Suprapubic skin (tissue), 4 donors: Measurements from ENCODE around the gene COL18A1. TPM values are rescaled to one million over a fixed set of nuclear protein-coding genes. Genes with fewer than 3 reads are reported as not detected.

Experiments
- DNase-seq, 2 donors: peaks; one replicate each; pipeline ENCODE4 v3.0.0-alpha.2; 2019; ENCODE audit warnings: low spot score in 2 of 2
- H3K27ac ChIP-seq: fragments of 200-600 bp; sonication (generic); one replicate; pipeline ENCODE4 v1.5.1; 2019
- H3K27me3 ChIP-seq: fragments of 200-600 bp; sonication (generic); one replicate; pipeline ENCODE4 v1.5.1; 2019
- H3K36me3 ChIP-seq: fragments of 200-600 bp; sonication (generic); one replicate; pipeline ENCODE4 v1.5.1; 2019
- H3K4me1 ChIP-seq: fragments of 200-600 bp; sonication (generic); one replicate; pipeline ENCODE4 v1.5.1; 2019
- H3K4me3 ChIP-seq: fragments of 200-600 bp; sonication (generic); one replicate; pipeline ENCODE4 v1.5.1; 2019; ENCODE audit warnings: mild to moderate bottlenecking
- H3K9me3 ChIP-seq: fragments of 200-600 bp; sonication (generic); one replicate; pipeline ENCODE4 v1.5.1; 2019
- EP300 ChIP-seq: sonication (generic); formaldehyde crosslinking; IDR thresholded peaks from one replicate; pipeline ENCODE4 v1.6.1; 2017; ENCODE audit warnings: antibody characterized with exemption
- POLR2A ChIP-seq, 2 donors: fragments of 450-650 bp; IDR thresholded peaks; one replicate each; pipeline ENCODE4 v1.6.1; 2017; ENCODE audit warnings: antibody characterized with exemption in 2 of 2, mild to moderate bottlenecking in 2 of 2, moderate library complexity in 2 of 2
- POLR2AphosphoS5 ChIP-seq, 3 donors: sonication (generic); formaldehyde crosslinking; IDR thresholded peaks; one replicate each; pipeline ENCODE4 v1.6.1; 2017; ENCODE audit warnings: antibody characterized with exemption in 3 of 3
- WGBS: methylation state at CpG from one replicate; pipeline ENCODE4 v1.1.5; 2018; 5-methylcytosine and 5-hydroxymethylcytosine counted together
- total RNA-seq, 4 donors: library from RNA; depleted of rRNA; stranded (reverse); fragments of >200 nt; gene quantifications; one replicate each; pipeline ENCODE4 v1.1.0, GENCODE V29; 2016
- TF ChIP-seq, protein P1 (sequence below), 2 donors: fragments of 200-600 bp in 1 of 2; fragments of 450-650 bp in 1 of 2; sonication (generic) in 1 of 2; IDR thresholded peaks; one replicate each; pipeline ENCODE4 v1.5.1; 2016 to 2019; ENCODE audit warnings: antibody characterized with exemption in 2 of 2, mild to moderate bottlenecking in 1 of 2, moderate library complexity in 1 of 2

COL18A1 gene
- total RNA-seq, 4 donors from 2014 or later, result 71.9 to 157 (median 101) TPM

DNA sequence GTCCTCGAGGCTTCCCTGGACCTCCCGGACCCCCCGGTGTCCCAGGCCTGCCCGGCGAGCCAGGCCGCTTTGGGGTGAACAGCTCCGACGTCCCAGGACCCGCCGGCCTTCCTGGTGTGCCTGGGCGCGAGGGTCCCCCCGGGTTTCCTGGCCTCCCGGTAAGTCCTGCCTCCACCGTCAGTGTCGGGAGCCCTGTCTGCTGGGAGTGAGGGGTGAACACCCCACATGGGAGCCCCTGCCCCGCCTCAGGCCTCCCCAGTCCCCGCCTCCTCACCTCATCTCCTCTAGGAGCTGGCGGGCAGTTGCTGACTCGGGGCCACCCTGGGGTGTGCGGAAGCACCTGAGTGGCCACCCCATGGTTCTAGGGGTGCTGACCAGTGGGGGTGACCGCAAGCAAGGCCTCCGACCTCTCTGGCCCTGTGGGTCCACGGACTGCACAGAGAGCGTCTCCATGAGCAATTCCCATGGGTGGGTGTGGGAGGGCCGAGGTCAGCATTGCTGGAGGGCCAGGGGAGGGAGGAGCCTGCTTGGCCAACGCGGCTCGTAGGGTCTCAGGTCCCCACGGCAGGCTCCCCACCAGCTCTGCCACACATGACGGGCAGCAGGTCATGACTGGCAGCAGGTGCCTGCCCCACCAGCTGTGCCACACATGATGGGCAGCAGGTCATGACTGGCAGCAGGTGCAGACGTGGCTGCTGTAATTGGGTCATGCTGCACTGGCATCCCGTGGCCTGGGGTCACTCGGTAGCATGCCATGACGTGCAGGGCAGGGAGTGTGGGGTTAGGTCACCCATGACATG is 75.9 kb downstream of the COL18A1 start:
- DNase-seq, result no peak
- peaks cover 65% of the 10 kb centered on the region for H3K36me3 ChIP-seq
- H3K4me3 ChIP-seq, result no peak overlapping the region
- TF ChIP-seq POLR2A (IDR thresholded peaks at IDR 0.05), result no peak
- TF ChIP-seq, protein P1, sequence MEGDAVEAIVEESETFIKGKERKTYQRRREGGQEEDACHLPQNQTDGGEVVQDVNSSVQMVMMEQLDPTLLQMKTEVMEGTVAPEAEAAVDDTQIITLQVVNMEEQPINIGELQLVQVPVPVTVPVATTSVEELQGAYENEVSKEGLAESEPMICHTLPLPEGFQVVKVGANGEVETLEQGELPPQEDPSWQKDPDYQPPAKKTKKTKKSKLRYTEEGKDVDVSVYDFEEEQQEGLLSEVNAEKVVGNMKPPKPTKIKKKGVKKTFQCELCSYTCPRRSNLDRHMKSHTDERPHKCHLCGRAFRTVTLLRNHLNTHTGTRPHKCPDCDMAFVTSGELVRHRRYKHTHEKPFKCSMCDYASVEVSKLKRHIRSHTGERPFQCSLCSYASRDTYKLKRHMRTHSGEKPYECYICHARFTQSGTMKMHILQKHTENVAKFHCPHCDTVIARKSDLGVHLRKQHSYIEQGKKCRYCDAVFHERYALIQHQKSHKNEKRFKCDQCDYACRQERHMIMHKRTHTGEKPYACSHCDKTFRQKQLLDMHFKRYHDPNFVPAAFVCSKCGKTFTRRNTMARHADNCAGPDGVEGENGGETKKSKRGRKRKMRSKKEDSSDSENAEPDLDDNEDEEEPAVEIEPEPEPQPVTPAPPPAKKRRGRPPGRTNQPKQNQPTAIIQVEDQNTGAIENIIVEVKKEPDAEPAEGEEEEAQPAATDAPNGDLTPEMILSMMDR (IDR thresholded peaks at IDR 0.05), result no peak
- no peak for TF ChIP-seq EP300
- no peak for TF ChIP-seq POLR2AphosphoS5 (IDR thresholded peaks at IDR 0.05)
- no peaks in the 10 kb centered on the region for H3K27me3 ChIP-seq
- no peak overlapping the region for H3K27ac ChIP-seq
- peaks cover 7% of the 10 kb centered on the region for H3K4me1 ChIP-seq
- 94% methylated on average over 12 of the region's 35 CpGs for WGBS
- H3K9me3 ChIP-seq, result no peaks in the 10 kb centered on the region

DNA sequence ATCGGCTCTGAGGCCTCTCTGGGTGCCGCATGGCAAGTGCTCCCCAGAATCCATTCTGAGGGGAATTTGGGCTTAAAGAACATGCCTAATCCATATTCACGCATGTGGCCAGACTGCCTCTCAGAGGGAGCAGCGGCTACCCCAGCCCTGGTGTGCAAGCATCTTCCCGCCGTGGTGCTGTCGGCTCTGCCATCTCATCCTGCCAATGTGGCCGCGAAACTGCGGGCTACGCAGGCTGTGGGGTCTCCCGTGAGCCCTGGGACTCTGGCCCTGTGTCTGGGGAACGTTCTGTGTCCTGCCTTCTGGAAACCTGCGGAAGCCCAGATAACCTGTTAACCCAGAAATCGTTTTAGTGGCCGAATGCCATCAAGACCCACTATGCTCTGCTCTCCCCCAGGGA is 76.6 kb downstream of the COL18A1 start:
- TF ChIP-seq, protein P1 (IDR thresholded peaks at IDR 0.05), result no peak
- TF ChIP-seq POLR2AphosphoS5 (IDR thresholded peaks at IDR 0.05), result no peak
- no peak for TF ChIP-seq POLR2A (IDR thresholded peaks at IDR 0.05)
- no peak for TF ChIP-seq EP300
- Histone ChIP-seq H3K4me1 (peaks cover 7% of the 10 kb centered on the region), H3K27ac (no peak overlapping the region), H3K4me3 (no peak overlapping the region), H3K9me3 (no peaks in the 10 kb centered on the region), H3K27me3 (no peaks in the 10 kb centered on the region), H3K36me3 (peaks cover 61% of the 10 kb centered on the region)
- WGBS, result no CpG with 5 or more reads among the region's 16 CpGs
- no peak for DNase-seq

DNA sequence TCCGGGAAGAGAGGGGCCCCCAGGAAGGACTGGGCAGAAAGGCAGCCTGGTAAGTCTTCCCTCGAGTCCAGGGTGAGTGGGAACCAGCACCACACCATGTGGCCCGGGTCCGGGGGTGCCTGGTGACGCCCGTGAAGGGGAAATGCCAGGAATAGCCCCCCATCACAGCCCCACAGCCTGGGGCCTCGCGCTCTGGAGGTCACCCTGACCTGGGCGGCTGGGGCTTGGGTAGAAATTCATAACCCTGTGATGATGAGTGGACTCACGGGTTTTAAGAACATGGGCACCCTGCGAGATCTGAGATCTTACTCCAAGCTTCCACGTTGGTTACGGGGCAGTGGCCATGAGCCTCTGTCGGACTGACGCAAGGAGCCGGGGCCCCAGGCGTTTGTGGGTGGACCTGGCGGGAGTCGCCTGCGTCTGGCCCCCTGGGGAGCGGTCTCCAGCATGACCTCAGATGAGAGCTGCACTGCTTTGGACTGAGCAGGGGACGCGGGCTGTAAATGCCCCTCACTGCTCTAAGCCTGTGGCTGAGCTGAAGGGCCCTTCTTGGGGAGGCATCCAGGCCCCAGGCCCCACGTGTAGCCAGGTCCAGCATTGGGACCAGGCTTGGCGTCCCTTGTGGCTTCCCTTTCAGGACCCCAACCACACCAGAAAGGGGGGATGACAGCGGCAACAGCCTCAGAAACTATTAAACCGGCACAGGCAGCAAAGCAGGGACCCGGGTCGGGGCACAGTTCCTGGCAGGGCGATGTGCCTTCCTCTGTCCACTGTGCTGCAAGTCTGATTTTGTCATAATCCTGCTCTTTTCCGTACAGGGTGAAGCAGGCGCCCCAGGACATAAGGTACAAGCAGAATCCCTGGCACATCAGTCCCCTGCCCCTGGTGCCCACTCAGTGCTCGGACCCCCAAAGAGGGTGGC is 77.3 kb downstream of the COL18A1 start:
- Histone ChIP-seq H3K9me3 (no peaks in the 10 kb centered on the region), H3K4me1 (peaks cover 7% of the 10 kb centered on the region), H3K4me3 (no peak overlapping the region), H3K27me3 (no peaks in the 10 kb centered on the region), H3K36me3 (peaks cover 60% of the 10 kb centered on the region), H3K27ac (no peak overlapping the region)
- 92% methylated on average over 12 of the region's 33 CpGs for WGBS
- DNase-seq, result no peak
- TF ChIP-seq POLR2A (IDR thresholded peaks at IDR 0.05), result no peak
- TF ChIP-seq, protein P1 (IDR thresholded peaks at IDR 0.05), result no peak
- no peak for TF ChIP-seq EP300
- no peak for TF ChIP-seq POLR2AphosphoS5 (IDR thresholded peaks at IDR 0.05)

DNA sequence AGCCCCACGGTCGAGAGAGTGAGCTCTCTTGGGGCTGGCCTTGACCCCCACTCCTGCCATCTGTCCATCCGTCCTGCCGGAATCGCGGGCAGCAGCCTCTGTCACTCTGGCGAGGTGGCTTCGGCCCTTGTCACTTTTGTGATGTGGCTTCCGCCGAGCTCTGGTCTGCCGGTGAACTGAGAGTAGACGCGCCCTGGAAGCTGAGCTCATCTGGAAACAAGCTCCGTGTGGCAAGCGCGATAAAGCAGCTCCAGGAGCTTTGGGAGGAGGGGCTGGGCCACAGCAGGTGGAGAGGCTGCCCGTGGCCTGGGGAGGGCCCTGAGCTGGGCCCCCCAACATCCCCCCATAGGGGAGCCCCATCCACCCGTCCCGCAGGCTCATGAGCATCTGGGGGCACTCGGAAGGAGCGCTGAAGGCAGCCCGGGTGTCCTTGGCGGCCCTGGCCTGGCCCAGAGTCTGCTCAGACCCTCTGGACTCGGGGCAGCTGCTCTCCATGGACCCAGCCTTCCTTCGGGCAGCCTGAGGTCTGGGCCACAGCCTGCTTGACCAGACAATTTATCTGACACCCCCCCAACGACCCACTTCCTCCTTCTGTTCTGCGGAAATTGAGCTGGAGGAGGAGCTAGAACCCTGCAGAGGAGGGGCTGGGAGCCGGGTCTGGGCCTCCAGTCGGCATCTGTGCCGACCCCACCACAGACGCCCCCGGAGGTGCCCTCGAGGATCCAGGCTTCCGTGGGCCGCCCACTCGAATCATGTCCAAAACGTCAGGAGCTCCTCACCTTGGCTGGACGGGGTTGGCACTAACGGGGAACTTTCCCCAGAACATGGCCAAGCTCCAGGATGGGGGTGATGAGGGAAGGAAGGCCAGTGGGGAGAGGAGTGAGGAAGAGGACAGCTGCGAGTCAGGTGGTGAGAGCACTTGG is 78.2 kb downstream of the COL18A1 start:
- no peak overlapping the region for H3K27ac ChIP-seq
- H3K9me3 ChIP-seq, result no peaks in the 10 kb centered on the region
- no peak for TF ChIP-seq POLR2A (IDR thresholded peaks at IDR 0.05)
- no peak for TF ChIP-seq POLR2AphosphoS5 (IDR thresholded peaks at IDR 0.05)
- TF ChIP-seq, protein P1 (IDR thresholded peaks at IDR 0.05), result no peak
- TF ChIP-seq EP300, result no peak
- H3K27me3 ChIP-seq, result no peaks in the 10 kb centered on the region
- no peak for DNase-seq
- WGBS, result 88% methylated on average over 15 of the region's 40 CpGs
- peaks cover 2% of the 10 kb centered on the region for H3K4me1 ChIP-seq
- no peak overlapping the region for H3K4me3 ChIP-seq
- H3K36me3 ChIP-seq, result peaks cover 55% of the 10 kb centered on the region
